HTR-8/SVneo (cell line): Measurements from ENCODE around the gene AUNIP.

ENCODE experiments used
- DNase-seq: peaks from one replicate; pipeline ENCODE4 v3.0.0; 2011; ENCODE audit warnings: low spot score, mixed read lengths; ENCODE audit not compliant: insufficient read length
- FAIRE-seq: peaks from 2 replicates; lab custom pipeline; 2011; peaks lifted over from hg19 to GRCh38; lab: Jason Lieb, UNC

AUNIP gene

GRCh38 chr1:25858906-25859789, at the start of gene AUNIP:
AUNIP (minus strand) TSS chr1:25859457; CDS start chr1:25859357, 100 bp downstream.
- DNase-seq (peak; percentile 86), FAIRE-seq (peak; percentile 62)

GRCh38 chr1:25909040-25909439, 49.8 kb upstream of the AUNIP start:
- no peak for DNase-seq
- FAIRE-seq, result no peak

- DNase-seq (no peak), FAIRE-seq (no peak)
Observed at GRCh38 chr1:25908161-25908560, 48.9 kb upstream of the AUNIP start.

GRCh38 chr1:25907601-25908000, 48.3 kb upstream of the AUNIP start:
- DNase-seq (no peak), FAIRE-seq (no peak)

GRCh38 chr1:25906644-25907300, 47.5 kb upstream of the AUNIP start:
- no peak for DNase-seq

GRCh38 chr1:25905680-25906643, 46.7 kb upstream of the AUNIP start, which contains the start of gene STMN1:
STMN1 (minus strand) TSS chr1:25906419; CDS start chr1:25904676, 1,743 bp downstream.
- DNase-seq (peak; percentile 86), FAIRE-seq (peak; percentile 74)

More at GRCh38 chr1:25906644-25907300, 47.5 kb upstream of the AUNIP start:
- no peak for FAIRE-seq

- no peak for FAIRE-seq
- peak; percentile 90 for DNase-seq
Observed at GRCh38 chr1:25904943-25905679, 45.9 kb upstream of the AUNIP start.

- FAIRE-seq, result no peak
- no peak for DNase-seq
Observed at GRCh38 chr1:25903986-25904385, 44.7 kb upstream of the AUNIP start.

- FAIRE-seq, result no peak
- DNase-seq, result no peak
Observed at GRCh38 chr1:25902462-25902861, 43.2 kb upstream of the AUNIP start.

- DNase-seq, result no peak
- no peak for FAIRE-seq
Observed at GRCh38 chr1:25900219-25900618, 41.0 kb upstream of the AUNIP start.

- FAIRE-seq (no peak), DNase-seq (no peak)
Observed at GRCh38 chr1:25899792-25900191, 40.5 kb upstream of the AUNIP start.

- no peak for DNase-seq
- no peak for FAIRE-seq
Observed at GRCh38 chr1:25898223-25899015, 39.2 kb upstream of the AUNIP start.

- no peak for FAIRE-seq
Observed at GRCh38 chr1:25897754-25898153, 38.5 kb upstream of the AUNIP start.

GRCh38 chr1:25896266-25896665, 37.0 kb upstream of the AUNIP start:
- FAIRE-seq, result no peak

More at GRCh38 chr1:25897754-25898153, 38.5 kb upstream of the AUNIP start:
- DNase-seq, result no peak

GRCh38 chr1:25895365-25895990, 36.2 kb upstream of the AUNIP start:
- FAIRE-seq (no peak), DNase-seq (peak; percentile 89)

More at GRCh38 chr1:25896266-25896665, 37.0 kb upstream of the AUNIP start:
- no peak for DNase-seq

- DNase-seq, result no peak
- no peak for FAIRE-seq
Observed at GRCh38 chr1:25893116-25893515, 33.9 kb upstream of the AUNIP start.

GRCh38 chr1:25891606-25892005, 32.3 kb upstream of the AUNIP start:
- FAIRE-seq, result no peak
- no peak for DNase-seq
